ENCODE data around the gene RNF212B. TPM values are rescaled to one million over a fixed set of nuclear protein-coding genes. Genes with fewer than 3 reads are reported as not detected.

The RNF212B gene
- total RNA-seq, 1 donor from 2014 or later: not detected

DNA sequence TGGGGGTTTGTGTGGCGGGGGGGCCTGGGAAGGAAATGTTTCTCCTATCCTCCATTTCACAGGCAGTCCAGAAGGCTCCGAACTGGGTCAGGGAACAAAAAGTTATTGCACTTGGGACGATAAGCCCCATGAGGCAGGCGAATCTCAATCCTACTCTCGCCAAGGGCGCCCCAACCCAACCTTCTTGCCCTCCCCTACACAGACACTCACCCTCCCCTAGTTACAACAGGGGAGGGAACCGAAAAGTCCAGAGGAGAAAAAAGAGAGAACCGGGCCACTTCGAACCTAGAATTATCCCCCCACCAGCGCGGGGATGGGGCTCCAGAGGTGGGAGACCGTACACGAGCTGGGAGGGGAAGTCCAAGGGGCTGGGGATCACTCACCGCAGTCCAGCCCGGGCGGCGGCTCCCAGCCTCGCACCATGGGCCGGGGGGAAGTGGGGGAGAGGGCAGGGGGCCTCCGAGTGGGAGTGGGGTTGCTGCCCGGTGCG is 47.8 kb downstream of the RNF212B start:
- TF ChIP-seq, protein P1, sequence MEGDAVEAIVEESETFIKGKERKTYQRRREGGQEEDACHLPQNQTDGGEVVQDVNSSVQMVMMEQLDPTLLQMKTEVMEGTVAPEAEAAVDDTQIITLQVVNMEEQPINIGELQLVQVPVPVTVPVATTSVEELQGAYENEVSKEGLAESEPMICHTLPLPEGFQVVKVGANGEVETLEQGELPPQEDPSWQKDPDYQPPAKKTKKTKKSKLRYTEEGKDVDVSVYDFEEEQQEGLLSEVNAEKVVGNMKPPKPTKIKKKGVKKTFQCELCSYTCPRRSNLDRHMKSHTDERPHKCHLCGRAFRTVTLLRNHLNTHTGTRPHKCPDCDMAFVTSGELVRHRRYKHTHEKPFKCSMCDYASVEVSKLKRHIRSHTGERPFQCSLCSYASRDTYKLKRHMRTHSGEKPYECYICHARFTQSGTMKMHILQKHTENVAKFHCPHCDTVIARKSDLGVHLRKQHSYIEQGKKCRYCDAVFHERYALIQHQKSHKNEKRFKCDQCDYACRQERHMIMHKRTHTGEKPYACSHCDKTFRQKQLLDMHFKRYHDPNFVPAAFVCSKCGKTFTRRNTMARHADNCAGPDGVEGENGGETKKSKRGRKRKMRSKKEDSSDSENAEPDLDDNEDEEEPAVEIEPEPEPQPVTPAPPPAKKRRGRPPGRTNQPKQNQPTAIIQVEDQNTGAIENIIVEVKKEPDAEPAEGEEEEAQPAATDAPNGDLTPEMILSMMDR (IDR thresholded peaks at IDR 0.05; ENCODE audit: insufficient read depth, low read length, poor library complexity, severe bottlenecking): no peak
- DNase-seq (ENCODE audit: low read depth): no peak
- peak overlapping the region; percentile 63 for H3K4me3 ChIP-seq (ENCODE audit: low read depth, low read length)
- no peaks in the 10 kb centered on the region for H3K36me3 ChIP-seq (ENCODE audit: control insufficient read depth, insufficient read depth, low read length)
- no peaks in the 10 kb centered on the region for H3K27me3 ChIP-seq (ENCODE audit: control insufficient read depth, insufficient read depth, low read length)

DNA sequence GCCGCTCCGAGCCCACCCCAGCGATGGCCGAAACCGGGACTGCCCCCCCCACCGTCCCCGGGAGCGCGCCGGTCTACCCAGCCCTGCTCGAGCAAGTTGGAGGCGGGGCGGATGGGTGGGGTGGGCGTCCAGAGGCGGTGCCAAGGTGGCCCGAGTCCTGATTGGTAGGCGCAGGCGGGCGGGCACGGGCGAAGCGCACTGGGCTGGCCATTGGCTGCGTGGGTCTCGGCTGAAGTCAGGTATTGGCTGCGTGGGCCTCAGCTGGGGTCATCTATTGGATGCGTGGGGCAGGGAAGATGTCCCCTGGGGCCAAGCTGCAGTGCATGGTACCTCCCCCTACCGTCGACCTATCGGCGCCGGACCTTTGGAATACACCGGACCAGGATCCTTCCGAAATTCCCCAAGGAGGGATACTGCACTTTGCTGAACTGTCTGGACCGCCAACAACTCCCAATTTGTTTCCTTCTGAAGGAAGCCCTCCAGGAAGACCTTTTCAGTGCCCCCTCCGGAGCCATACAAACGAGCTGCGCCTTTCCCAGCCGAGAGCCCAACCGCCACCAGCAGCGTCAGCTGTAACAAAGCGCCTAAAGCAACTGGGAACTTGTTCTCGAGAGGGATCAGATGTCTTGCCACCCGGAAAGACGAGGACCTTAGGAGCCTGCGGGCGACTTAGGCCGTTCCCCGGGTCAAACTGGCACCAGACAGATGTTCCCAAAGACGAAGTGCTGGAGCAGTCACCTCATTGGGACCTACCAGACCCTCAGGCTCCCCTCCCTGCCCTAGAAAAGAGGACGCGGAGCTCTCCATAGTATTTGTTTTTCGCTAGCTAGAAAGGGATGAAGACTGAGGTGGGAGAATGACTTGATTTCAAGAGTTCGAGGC is 48.5 kb downstream of the RNF212B start, which contains the start of gene HOMEZ:
TSS of gene HOMEZ (minus strand) at position 113 of the 882 bp plus-strand sequence. CDS start 180 bp downstream, outside the sequence.
- no peaks in the 10 kb centered on the region for H3K27me3 ChIP-seq (ENCODE audit: control insufficient read depth, insufficient read depth, low read length)
- TF ChIP-seq, protein P1 (IDR thresholded peaks at IDR 0.05; ENCODE audit: insufficient read depth, low read length, poor library complexity, severe bottlenecking): no peak
- peak within 1 kb of the TSS; percentile 63 for H3K4me3 ChIP-seq (ENCODE audit: low read depth, low read length)
- no peaks in the 10 kb centered on the region for H3K36me3 ChIP-seq (ENCODE audit: control insufficient read depth, insufficient read depth, low read length)
- peak; percentile 89 for DNase-seq (ENCODE audit: low read depth)

DNA sequence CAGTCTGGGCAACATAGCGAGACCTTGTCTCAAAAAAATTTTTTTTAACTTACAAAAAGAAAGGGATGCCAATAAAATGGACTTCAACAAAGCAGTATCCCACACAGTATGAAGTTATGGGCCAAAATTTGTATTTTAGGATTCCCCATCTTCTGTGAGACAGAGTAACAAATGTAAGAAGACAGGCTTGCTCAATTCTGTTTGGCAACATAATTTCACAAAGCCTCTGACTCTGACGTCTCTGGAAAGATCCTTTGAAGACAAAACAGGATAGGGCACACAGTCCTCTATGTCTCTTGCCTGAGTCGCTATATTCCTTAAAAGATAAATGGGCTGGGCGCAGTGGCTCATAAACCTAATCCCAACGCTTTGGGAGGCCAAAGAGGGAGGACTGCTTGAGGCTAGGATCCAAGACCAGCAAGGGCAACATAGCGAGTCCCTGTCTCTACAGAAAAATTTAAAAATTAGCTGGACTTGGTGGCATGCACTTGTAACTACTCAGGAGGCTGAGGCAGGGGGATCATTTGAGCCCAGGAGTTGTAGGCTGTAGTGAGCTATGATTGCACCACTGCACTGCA is 49.3 kb downstream of the RNF212B start:
- no peak for DNase-seq (ENCODE audit: low read depth)
- TF ChIP-seq, protein P1 (IDR thresholded peaks at IDR 0.05; ENCODE audit: insufficient read depth, low read length, poor library complexity, severe bottlenecking): no peak
- H3K4me3 ChIP-seq (ENCODE audit: low read depth, low read length): peak overlapping the region; percentile 63
- no peaks in the 10 kb centered on the region for H3K36me3 ChIP-seq (ENCODE audit: control insufficient read depth, insufficient read depth, low read length)
- no peaks in the 10 kb centered on the region for H3K27me3 ChIP-seq (ENCODE audit: control insufficient read depth, insufficient read depth, low read length)

DNA sequence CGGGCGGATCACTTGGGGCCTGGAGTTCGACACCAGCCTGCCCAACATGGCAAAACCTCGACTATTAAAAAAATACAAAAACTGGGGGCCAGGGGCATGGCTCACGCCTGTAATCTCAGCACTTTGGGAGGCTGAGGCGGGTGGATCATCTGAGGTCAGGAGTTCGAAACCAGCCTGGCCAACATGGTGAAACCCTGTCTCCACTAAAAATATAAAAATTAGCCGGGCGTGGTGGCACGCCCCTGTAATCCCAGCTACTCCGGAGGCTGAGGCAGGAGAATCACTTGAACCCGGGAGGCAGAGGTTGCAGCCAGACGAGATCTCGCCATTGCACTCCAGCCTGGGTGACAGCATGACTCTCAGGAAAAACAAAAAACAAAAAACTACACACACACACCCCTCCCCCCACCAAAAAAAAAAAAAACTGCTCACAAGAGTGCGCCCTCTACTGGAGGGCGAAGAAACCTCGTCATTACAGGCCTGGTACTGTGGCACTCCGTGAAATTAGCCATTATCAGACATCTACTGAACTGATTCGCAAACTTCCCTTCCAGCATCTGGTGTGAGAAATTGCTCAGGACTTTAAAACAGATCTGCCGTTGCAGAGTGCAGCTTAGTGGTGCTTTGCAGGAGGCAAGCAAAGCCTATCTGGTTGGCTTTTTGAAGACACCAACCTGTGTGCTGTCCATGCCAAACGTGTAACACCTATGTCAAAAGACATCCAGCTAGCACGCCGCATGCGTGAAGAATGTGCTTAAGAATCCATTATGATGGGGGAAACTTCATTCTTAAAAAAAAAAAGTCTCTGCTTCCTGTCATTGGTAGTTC is 57.2 kb downstream of the RNF212B start:
- Histone ChIP-seq H3K4me3 (ENCODE audit: low read depth, low read length) (no peak overlapping the region), H3K27me3 (ENCODE audit: control insufficient read depth, insufficient read depth, low read length) (no peaks in the 10 kb centered on the region), H3K36me3 (ENCODE audit: control insufficient read depth, insufficient read depth, low read length) (no peaks in the 10 kb centered on the region)
- TF ChIP-seq, protein P1 (IDR thresholded peaks at IDR 0.05; ENCODE audit: insufficient read depth, low read length, poor library complexity, severe bottlenecking): peak; percentile 90
- DNase-seq (ENCODE audit: low read depth): no peak

DNA sequence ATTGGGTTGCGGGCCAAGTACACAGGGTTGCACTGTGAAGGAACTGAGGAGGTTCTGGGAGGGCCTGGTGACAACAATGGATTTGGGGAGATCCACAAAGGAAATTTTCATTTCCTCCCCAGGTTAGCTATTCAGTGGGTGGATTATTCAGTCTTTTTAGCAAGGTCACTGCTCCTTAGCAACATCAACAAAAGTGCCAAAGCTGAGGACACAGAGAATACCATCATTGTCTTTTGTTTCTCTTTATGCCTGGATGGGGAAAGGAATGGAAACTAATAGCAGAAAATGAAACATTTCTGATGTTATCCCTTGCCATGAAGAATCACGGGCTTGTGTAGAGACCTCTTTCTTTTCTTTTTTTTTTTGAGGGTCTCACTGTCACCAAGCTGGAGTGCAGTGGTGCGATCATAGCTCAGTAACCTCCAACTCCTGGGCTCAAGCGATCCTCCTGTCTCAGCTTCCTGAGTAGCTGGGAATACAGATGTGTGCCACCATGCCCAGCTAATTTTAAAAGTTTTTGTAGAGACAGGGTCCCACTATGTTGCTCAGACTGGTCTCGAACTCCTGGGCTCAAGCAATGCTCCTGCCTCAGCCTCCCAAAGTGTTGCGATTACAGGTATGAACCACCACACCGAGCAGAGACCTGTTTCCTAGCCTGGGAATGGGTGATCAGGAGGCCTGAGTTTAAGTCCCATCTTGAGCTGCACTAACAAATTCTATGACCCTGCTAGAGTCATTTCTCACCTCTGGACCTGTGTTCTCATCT is 58.5 kb downstream of the RNF212B start:
- H3K4me3 ChIP-seq (ENCODE audit: low read depth, low read length): no peak overlapping the region
- H3K27me3 ChIP-seq (ENCODE audit: control insufficient read depth, insufficient read depth, low read length): no peaks in the 10 kb centered on the region
- H3K36me3 ChIP-seq (ENCODE audit: control insufficient read depth, insufficient read depth, low read length): no peaks in the 10 kb centered on the region
- no peak for DNase-seq (ENCODE audit: low read depth)
- TF ChIP-seq, protein P1 (IDR thresholded peaks at IDR 0.05; ENCODE audit: insufficient read depth, low read length, poor library complexity, severe bottlenecking): no peak
